Measurements from ENCODE around the gene PAXX. TPM values are rescaled to one million over a fixed set of nuclear protein-coding genes. Genes with fewer than 3 reads are reported as not detected.

PAXX gene, protein sequence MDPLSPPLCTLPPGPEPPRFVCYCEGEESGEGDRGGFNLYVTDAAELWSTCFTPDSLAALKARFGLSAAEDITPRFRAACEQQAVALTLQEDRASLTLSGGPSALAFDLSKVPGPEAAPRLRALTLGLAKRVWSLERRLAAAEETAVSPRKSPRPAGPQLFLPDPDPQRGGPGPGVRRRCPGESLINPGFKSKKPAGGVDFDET
- total RNA-seq: 10 to 100 TPM; 49.9 to 57.3 TPM

DNA sequence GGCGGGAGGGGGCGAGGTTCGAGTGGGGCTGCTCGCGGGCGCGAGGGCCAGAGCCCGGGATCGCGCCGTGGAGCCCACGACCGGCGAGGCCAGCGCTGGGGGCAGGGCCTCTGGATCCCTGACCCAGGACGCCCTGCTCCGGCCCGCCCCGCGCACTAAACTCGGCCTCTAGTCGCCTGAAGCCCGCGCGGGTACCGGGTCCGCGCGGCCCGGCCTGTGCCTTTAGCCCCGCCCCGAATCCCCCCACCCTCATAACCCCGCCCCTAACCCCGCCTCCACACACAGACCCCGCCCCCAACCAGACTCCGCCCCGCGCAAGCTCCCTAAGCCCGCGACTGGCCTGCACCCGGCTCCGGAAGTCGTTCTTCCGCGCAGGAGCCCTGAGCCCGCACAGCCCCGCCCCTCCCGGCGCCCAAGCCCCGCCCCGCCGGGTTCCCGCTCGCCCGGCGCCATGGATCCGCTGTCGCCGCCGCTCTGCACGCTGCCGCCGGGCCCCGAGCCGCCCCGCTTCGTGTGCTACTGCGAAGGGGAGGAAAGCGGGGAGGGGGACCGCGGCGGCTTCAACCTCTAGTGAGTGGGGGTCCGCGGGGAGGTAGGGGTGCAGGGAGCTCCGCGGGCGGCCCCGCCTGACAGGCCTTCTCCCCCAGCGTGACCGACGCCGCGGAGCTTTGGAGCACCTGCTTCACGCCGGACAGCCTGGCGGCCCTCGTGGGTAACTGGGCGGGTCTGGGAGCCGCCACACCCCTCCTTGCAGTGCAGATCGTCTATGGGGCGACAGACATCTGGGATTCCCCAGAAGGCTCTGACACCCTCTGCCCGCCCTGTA, at the start of gene PAXX:
Gene PAXX (plus strand): TSS at position 430 of the 826 bp plus-strand sequence. CDS start 22 bp downstream, at position 452.
- no peaks in the 10 kb centered on the region for H3K36me3 ChIP-seq
- peak within 1 kb of the TSS; percentile 98 for H3K4me3 ChIP-seq
- ATAC-seq (ENCODE audit: insufficient number of reproducible peaks, low FRiP score, low read depth) (peak; percentile 74), DNase-seq (ENCODE audit: low spot score) (peak; percentile 58)
- no peaks in the 10 kb centered on the region for H3K9me3 ChIP-seq
- H3K27ac ChIP-seq: peak within 1 kb of the TSS; percentile 22 to 65
- peaks cover 24 to 37% of the 10 kb centered on the region in 2 donors for H3K4me1 ChIP-seq (ENCODE audit: control insufficient read depth in 1 of 2, low read depth in 2 of 2)
- no peaks in the 10 kb centered on the region for H3K27me3 ChIP-seq (replicated peaks; ENCODE audit: insufficient read depth)
- TF ChIP-seq, protein P1, sequence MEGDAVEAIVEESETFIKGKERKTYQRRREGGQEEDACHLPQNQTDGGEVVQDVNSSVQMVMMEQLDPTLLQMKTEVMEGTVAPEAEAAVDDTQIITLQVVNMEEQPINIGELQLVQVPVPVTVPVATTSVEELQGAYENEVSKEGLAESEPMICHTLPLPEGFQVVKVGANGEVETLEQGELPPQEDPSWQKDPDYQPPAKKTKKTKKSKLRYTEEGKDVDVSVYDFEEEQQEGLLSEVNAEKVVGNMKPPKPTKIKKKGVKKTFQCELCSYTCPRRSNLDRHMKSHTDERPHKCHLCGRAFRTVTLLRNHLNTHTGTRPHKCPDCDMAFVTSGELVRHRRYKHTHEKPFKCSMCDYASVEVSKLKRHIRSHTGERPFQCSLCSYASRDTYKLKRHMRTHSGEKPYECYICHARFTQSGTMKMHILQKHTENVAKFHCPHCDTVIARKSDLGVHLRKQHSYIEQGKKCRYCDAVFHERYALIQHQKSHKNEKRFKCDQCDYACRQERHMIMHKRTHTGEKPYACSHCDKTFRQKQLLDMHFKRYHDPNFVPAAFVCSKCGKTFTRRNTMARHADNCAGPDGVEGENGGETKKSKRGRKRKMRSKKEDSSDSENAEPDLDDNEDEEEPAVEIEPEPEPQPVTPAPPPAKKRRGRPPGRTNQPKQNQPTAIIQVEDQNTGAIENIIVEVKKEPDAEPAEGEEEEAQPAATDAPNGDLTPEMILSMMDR (IDR thresholded peaks at IDR 0.05): no peak

DNA sequence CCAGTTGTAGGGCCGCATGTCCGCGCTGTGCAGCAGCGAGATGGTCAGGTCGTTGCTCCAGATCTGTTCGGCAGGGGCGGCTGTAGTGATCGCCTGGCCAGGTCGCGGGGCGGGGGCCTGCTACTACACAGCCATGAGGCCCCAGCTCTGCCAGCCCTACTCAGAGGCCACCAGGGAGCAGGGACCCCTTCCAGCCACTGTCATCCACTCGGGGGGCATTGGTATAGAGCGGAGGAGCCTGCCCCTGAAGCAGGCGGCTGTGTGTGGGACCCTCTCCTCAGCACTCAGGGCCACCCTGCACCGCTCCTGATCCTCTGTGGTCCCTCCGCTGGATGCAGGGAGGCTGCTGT, 49.4 kb upstream of the PAXX start:
- peaks cover 34% of the 10 kb centered on the region for H3K36me3 ChIP-seq
- H3K9me3 ChIP-seq: no peaks in the 10 kb centered on the region
- peak overlapping the region; percentile 97 for H3K4me3 ChIP-seq
- H3K27ac ChIP-seq: no peak overlapping the region
- no peaks in the 10 kb centered on the region for H3K27me3 ChIP-seq (replicated peaks; ENCODE audit: insufficient read depth)
- DNase-seq (ENCODE audit: low spot score) (no peak), ATAC-seq (ENCODE audit: insufficient number of reproducible peaks, low FRiP score, low read depth) (no peak)
- TF ChIP-seq, protein P1 (IDR thresholded peaks at IDR 0.05): no peak
- H3K4me1 ChIP-seq (ENCODE audit: control insufficient read depth in 1 of 2, low read depth in 2 of 2): peaks cover 11 to 39% of the 10 kb centered on the region in 2 donors

DNA sequence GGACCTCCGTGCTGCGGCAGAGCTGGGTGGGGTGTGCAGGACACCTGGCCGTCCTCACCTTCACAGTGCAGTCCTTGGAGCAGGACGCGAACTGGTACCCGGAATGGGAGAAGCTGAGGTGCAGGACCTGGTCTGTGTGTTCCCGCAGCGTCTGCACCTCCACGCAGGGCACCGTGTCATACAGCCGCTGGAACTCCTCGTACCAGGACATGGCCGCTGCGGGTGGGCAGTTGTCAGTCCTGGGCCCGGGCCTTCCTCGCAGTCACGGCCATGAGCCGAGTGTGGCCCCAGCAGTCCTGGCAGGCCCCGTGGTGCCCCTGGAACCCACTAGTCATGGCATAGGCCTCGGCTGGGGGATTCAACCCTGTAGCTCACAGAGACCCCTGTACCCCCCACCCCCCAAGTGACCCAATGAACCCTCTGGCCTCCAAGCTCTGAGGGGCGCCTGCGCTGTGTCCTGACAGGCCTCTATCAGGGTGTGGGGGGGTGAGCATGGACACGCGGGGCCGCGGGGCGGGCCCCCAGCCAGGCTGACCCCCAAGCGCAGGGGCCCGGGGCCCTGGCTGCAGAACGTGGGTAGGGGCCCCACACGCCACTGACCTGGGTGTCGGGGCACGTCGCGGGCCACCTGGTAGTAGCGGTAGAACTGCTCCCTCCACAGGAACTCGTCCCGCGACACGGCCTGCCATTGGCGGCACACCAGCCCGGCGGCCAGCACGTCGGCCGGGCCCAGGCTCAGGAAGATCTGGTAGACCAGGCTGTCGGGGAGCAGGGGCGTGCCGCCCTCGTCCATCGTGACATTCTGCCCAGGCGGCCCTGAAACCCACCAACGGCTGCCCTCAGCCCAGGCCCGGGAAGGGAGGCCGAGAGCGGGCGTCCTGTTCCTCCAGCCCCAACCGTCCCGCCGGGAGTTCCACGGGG, 48.7 kb upstream of the PAXX start:
- Histone ChIP-seq H3K27ac (peak overlapping the region; percentile 79 to 83), H3K36me3 (peaks cover 34% of the 10 kb centered on the region), H3K4me3 (peak overlapping the region; percentile 97), H3K27me3 (replicated peaks; ENCODE audit: insufficient read depth) (no peaks in the 10 kb centered on the region), H3K4me1 (ENCODE audit: control insufficient read depth in 1 of 2, low read depth in 2 of 2) (peaks cover 11 to 39% of the 10 kb centered on the region in 2 donors), H3K9me3 (no peaks in the 10 kb centered on the region)
- TF ChIP-seq, protein P1 (IDR thresholded peaks at IDR 0.05): no peak
- DNase-seq (ENCODE audit: low spot score) (no peak), ATAC-seq (ENCODE audit: insufficient number of reproducible peaks, low FRiP score, low read depth) (no peak)

DNA sequence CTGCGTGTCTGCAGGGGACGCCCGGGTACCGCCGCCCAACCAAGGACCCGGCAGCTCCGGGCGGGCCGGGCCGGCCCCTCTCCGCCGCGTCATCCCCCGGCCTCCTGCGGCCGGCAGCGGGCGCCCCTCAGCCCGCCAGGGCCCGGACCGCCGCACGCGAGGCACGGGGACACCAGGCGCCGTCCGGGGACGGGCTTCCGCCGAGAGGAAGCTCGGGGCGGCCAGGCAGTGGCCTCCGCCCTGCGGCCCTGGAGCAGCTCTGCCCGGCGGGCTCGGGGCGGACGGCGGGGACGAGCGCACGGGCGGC, 48.1 kb upstream of the PAXX start:
- Histone ChIP-seq H3K36me3 (peaks cover 34% of the 10 kb centered on the region), H3K27ac (peak overlapping the region; percentile 79 to 83), H3K9me3 (no peaks in the 10 kb centered on the region), H3K4me3 (peak overlapping the region; percentile 97), H3K27me3 (replicated peaks; ENCODE audit: insufficient read depth) (no peaks in the 10 kb centered on the region), H3K4me1 (ENCODE audit: control insufficient read depth in 1 of 2, low read depth in 2 of 2) (peaks cover 13 to 41% of the 10 kb centered on the region in 2 donors)
- TF ChIP-seq, protein P1 (IDR thresholded peaks at IDR 0.05): no peak
- ATAC-seq (ENCODE audit: insufficient number of reproducible peaks, low FRiP score, low read depth) (peak; percentile 14), DNase-seq (ENCODE audit: low spot score) (no peak)
